Measurements from ENCODE around the gene DQX1.

DNA sequence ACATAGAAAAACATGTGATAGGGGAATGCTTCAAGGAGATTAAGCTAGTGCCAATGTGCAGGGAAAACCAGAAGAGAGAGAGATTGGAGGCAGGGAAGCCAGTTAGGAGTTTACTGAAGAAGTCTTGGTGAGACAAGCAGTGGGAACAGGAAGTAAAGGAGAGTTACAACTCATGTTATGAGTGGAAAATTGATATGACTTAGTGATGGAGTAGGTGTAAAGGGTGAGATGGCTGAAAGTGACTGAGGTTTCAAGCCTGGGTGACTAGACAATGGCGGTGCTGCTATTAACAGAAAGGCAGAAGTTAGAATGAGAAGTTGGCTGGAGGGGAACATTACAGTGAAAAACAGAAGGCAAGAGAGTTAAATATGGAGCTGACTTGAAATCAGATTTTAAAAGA is 45.0 kb upstream of the DQX1 start:
- TF ChIP-seq, protein P1, sequence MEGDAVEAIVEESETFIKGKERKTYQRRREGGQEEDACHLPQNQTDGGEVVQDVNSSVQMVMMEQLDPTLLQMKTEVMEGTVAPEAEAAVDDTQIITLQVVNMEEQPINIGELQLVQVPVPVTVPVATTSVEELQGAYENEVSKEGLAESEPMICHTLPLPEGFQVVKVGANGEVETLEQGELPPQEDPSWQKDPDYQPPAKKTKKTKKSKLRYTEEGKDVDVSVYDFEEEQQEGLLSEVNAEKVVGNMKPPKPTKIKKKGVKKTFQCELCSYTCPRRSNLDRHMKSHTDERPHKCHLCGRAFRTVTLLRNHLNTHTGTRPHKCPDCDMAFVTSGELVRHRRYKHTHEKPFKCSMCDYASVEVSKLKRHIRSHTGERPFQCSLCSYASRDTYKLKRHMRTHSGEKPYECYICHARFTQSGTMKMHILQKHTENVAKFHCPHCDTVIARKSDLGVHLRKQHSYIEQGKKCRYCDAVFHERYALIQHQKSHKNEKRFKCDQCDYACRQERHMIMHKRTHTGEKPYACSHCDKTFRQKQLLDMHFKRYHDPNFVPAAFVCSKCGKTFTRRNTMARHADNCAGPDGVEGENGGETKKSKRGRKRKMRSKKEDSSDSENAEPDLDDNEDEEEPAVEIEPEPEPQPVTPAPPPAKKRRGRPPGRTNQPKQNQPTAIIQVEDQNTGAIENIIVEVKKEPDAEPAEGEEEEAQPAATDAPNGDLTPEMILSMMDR (IDR thresholded peaks at IDR 0.05; ENCODE audit: poor library complexity) = no peak
- TF ChIP-seq EZH2 (IDR thresholded peaks at IDR 0.05; ENCODE audit: borderline replicate concordance) = no peak
- no peak for TF ChIP-seq EZH2phosphoT487 (IDR thresholded peaks at IDR 0.05; ENCODE audit: low read depth, severe bottlenecking, unreplicated experiment)

Data from hepatocyte (in vitro differentiated cells).